K562 (cell line): ENCODE results near the gene USF2. TPM values are rescaled to one million over a fixed set of nuclear protein-coding genes. Genes with fewer than 3 reads are reported as not detected.
A peak's percentile ranks its signal among the peaks of the same experiment; 100 is the strongest.

Experiments used
- BRD9 ChIP-seq: fragments of 450-650 bp; IDR thresholded peaks from 2 replicates; pipeline ENCODE4 v1.6.1; 2018; ENCODE audit warnings: low read depth; ENCODE audit not compliant: partially characterized antibody
- COPS2 ChIP-seq: fragments of 450-650 bp; conservative IDR thresholded peaks from 2 replicates; pipeline ENCODE4 v1.6.1; 2016; ENCODE audit warnings: mild to moderate bottlenecking, moderate library complexity
- CSDE1 ChIP-seq, 2 experiments: fragments of 450-650 bp; IDR thresholded peaks; 2 replicates each; pipeline ENCODE4 v1.6.1; 2016; ENCODE audit warnings: mild to moderate bottlenecking in 1 of 2
- ETV6 ChIP-seq, 3 experiments: fragments of 150-350 bp in 1 of 3; sonication (generic) in 1 of 3; formaldehyde crosslinking in 1 of 3; IDR thresholded peaks; 2 replicates each; pipeline versions ENCODE4 v1.6.1 to v1.8.0; 2014 to 2022; ENCODE audit warnings: borderline replicate concordance in 2 of 3, low read depth in 2 of 3, antibody characterized with exemption in 1 of 3, low read length in 1 of 3, mild to moderate bottlenecking in 1 of 3, missing genetic modification reagents in 1 of 3
- FOXA1 ChIP-seq: fragments of 450-650 bp; IDR thresholded peaks from 2 replicates; pipeline ENCODE4 v1.6.1; 2016; ENCODE audit warnings: mild to moderate bottlenecking, borderline replicate concordance
- HDAC1 ChIP-seq, 2 experiments: fragments of 450-650 bp; IDR thresholded peaks; 2 replicates each; pipeline ENCODE4 v1.6.1; 2016 to 2017; ENCODE audit warnings: inconsistent platforms in 1 of 2, mild to moderate bottlenecking in 1 of 2, moderate library complexity in 1 of 2
- HDAC6 ChIP-seq: IDR thresholded peaks from 2 replicates; pipeline ENCODE4 v1.6.1; 2012; ENCODE audit warnings: low read depth, mild to moderate bottlenecking, control low read depth, inconsistent platforms, low read length, moderate library complexity
- HNRNPLL ChIP-seq: fragments of 200-400 bp; formaldehyde crosslinking; IDR thresholded peaks from 2 replicates; pipeline ENCODE4 v1.6.1; 2017; ENCODE audit warnings: low read length, low read depth, mild to moderate bottlenecking; ENCODE audit not compliant: poor library complexity, severe bottlenecking
- KLF6 ChIP-seq: fragments of 250-450 bp; sonication (Bioruptor Pico); IDR thresholded peaks from 2 replicates; pipeline ENCODE4 v1.4.0; 2020; ENCODE audit warnings: mild to moderate bottlenecking, moderate library complexity, borderline replicate concordance
- L3MBTL2 ChIP-seq: fragments of 450-650 bp; IDR thresholded peaks from 2 replicates; pipeline ENCODE4 v1.6.1; 2016; ENCODE audit warnings: mild to moderate bottlenecking, moderate library complexity
- MTA3 ChIP-seq: fragments of 450-650 bp; formaldehyde crosslinking; IDR thresholded peaks from 2 replicates; pipeline ENCODE4 v1.6.1; 2017; ENCODE audit warnings: mild to moderate bottlenecking, borderline replicate concordance
- NUFIP1 ChIP-seq: fragments of 450-650 bp; IDR thresholded peaks from 2 replicates; pipeline ENCODE4 v1.6.1; 2018; ENCODE audit not compliant: partially characterized antibody
- OTX1 ChIP-seq: fragments of 450-650 bp; formaldehyde crosslinking; IDR thresholded peaks from 2 replicates; pipeline ENCODE4 v1.4.0; 2022; ENCODE audit warnings: mild to moderate bottlenecking
- SIRT6 ChIP-seq: IDR thresholded peaks from one replicate; pipeline ENCODE4 v1.6.1; 2012; ENCODE audit warnings: low read depth, mild to moderate bottlenecking, control low read depth, inconsistent platforms, low read length, moderate library complexity
- SRSF3 ChIP-seq: fragments of 200-400 bp; formaldehyde crosslinking; IDR thresholded peaks from 2 replicates; pipeline ENCODE4 v1.6.1; 2016; ENCODE audit warnings: mild to moderate bottlenecking, low read length, moderate library complexity; ENCODE audit not compliant: insufficient read depth
- TCFL5 ChIP-seq: fragments of 250-450 bp; sonication (Bioruptor Pico); conservative IDR thresholded peaks from 2 replicates; pipeline ENCODE4 v1.6.1; 2021; ENCODE audit warnings: mild to moderate bottlenecking, moderate library complexity, matching md5 sums
- ZNF24 ChIP-seq: fragments of 450-650 bp; IDR thresholded peaks from 2 replicates; pipeline ENCODE4 v1.6.1; 2016
- ZNF644 ChIP-seq: fragments of 200-800 bp; sonication (Bioruptor generic); IDR thresholded peaks from 2 replicates; pipeline ENCODE4 v1.6.1; 2016; ENCODE audit warnings: low read depth, missing genetic modification characterization, missing compliant biosample characterization
- polyA plus RNA-seq, 8 experiments: library from polyadenylated mRNA; depleted of rRNA in 4 of 8; stranded (reverse) in 5 of 8; unstranded in 3 of 8; fragments of >200 nt; fragmentation: Nextera tagmentation in 2 of 8; fragmentation: Illumina TruSeq in 1 of 8; extraction: Ambion mirVana in 2 of 8; extraction: Trizol in 1 of 8; gene quantifications; 2 replicates each; pipeline versions ENCODE4 v1.2.1 to v1.2.3, GENCODE V29; 2011 to 2014; ENCODE audit warnings: inconsistent platforms in 1 of 8, missing spikeins in 1 of 8
- total RNA-seq, 7 experiments: library from RNA; depleted of rRNA in 6 of 7; stranded (reverse); fragments of >200 nt in 6 of 7; fragmentation: Illumina TruSeq in 2 of 7; extraction: Trizol in 2 of 7; gene quantifications; 2 replicates each; pipeline versions ENCODE4 v1.2.1 to v1.2.3, GENCODE V29; 2011 to 2021; ENCODE audit warnings: low replicate concordance in 1 of 7
- TF ChIP-seq, protein P1 (sequence below): sonication (generic); formaldehyde crosslinking; IDR thresholded peaks from 2 replicates; pipeline ENCODE4 v1.8.1; 2023; ENCODE audit warnings: mild to moderate bottlenecking, missing genetic modification reagents
- TF ChIP-seq, protein P2 (sequence below): fragments of 250-450 bp; sonication (Bioruptor Pico); IDR thresholded peaks from 2 replicates; pipeline ENCODE4 v1.8.0; 2022; ENCODE audit warnings: inconsistent platforms, mild to moderate bottlenecking, moderate library complexity, borderline replicate concordance
- TF ChIP-seq, protein P3 (sequence below): fragments of 450-650 bp; IDR thresholded peaks from 2 replicates; pipeline ENCODE4 v1.6.1; 2016; ENCODE audit warnings: low read depth, mild to moderate bottlenecking, moderate library complexity
- TF ChIP-seq, protein P4 (sequence below): sonication (generic); formaldehyde crosslinking; IDR thresholded peaks from 2 replicates; pipeline ENCODE4 v1.4.0; 2020; ENCODE audit warnings: mild to moderate bottlenecking, missing genetic modification reagents

Gene USF2
- total and polyA plus RNA-seq, 9 of the 15 experiments (the other 6 are each of a cell fraction or from before 2014, with no cell fraction given), result 0.27 to 93.7 (median 58.4) TPM

DNA sequence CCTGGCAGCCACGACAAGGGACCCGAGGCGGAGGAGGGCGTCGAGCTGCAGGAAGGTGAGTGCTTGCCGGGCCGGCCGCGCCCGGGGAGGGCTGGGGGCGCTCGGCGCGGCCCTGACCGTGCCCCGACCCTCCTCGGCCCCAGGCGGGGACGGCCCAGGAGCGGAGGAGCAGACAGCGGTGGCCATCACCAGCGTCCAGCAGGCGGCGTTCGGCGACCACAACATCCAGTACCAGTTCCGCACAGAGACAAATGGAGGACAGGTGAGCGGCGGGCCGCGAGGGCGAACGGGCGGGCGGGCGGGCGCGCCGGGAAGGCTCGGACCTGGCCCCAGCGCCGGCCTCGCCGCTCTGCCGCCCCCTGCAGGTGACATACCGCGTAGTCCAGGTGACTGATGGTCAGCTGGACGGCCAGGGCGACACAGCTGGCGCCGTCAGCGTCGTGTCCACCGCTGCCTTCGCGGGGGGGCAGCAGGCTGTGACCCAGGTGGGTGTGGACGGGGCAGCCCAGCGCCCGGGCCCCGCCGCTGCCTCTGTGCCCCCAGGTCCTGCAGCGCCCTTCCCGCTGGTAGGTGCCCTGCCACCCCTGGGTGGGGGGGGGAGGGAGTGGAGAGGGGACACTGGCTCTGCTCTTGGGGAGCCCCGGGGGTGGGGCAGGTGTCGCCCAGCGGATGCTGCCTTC, 816 bp downstream of the USF2 start (continued):
- TF ChIP-seq OTX1 (CRISPR knock-in tag) (no peak), HDAC1 (IDR thresholded peaks at IDR 0.05) (peak in 1 of 2 experiments; percentile 75; a peak in 1 of 4 replicates), COPS2 (no peak), MTA3 (peak; percentile 63; the same call in 1 of the 2 replicates), KLF6 (no peak), TCFL5 (CRISPR knock-in tag) (no peak), SRSF3 (no peak), ZNF24 (0 out of 2 replicates have a peak, but pooled peaks have one; percentile 23), HDAC6 (no peak), HNRNPLL (no peak), CSDE1 (IDR thresholded peaks at IDR 0.05) (no peak), NUFIP1 (no peak), SIRT6 (no peak), L3MBTL2 (peak; percentile 60; the same call in 1 of the 2 replicates), BRD9 (no peak), FOXA1 (no peak), ZNF644 (tag) (no peak), ETV6 (IDR thresholded peaks at IDR 0.05; ENCODE audit: borderline replicate concordance in 1 of 2, low read depth in 2 of 2, low read length in 1 of 2) (0 out of 4 replicates have a peak, but pooled peaks of 1 of the 2 experiments have one; percentile 3), ETV6 (CRISPR knock-in tag; IDR thresholded peaks at IDR 0.05; ENCODE audit: borderline replicate concordance) (no peak)
- TF ChIP-seq, protein P1, sequence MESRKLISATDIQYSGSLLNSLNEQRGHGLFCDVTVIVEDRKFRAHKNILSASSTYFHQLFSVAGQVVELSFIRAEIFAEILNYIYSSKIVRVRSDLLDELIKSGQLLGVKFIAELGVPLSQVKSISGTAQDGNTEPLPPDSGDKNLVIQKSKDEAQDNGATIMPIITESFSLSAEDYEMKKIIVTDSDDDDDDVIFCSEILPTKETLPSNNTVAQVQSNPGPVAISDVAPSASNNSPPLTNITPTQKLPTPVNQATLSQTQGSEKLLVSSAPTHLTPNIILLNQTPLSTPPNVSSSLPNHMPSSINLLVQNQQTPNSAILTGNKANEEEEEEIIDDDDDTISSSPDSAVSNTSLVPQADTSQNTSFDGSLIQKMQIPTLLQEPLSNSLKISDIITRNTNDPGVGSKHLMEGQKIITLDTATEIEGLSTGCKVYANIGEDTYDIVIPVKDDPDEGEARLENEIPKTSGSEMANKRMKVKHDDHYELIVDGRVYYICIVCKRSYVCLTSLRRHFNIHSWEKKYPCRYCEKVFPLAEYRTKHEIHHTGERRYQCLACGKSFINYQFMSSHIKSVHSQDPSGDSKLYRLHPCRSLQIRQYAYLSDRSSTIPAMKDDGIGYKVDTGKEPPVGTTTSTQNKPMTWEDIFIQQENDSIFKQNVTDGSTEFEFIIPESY (CRISPR knock-in tag), result peak; percentile 74; the same call in 1 of the 2 replicates
- TF ChIP-seq, protein P2, sequence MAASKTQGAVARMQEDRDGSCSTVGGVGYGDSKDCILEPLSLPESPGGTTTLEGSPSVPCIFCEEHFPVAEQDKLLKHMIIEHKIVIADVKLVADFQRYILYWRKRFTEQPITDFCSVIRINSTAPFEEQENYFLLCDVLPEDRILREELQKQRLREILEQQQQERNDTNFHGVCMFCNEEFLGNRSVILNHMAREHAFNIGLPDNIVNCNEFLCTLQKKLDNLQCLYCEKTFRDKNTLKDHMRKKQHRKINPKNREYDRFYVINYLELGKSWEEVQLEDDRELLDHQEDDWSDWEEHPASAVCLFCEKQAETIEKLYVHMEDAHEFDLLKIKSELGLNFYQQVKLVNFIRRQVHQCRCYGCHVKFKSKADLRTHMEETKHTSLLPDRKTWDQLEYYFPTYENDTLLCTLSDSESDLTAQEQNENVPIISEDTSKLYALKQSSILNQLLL (CRISPR knock-in tag), result no peak
- TF ChIP-seq, protein P3, sequence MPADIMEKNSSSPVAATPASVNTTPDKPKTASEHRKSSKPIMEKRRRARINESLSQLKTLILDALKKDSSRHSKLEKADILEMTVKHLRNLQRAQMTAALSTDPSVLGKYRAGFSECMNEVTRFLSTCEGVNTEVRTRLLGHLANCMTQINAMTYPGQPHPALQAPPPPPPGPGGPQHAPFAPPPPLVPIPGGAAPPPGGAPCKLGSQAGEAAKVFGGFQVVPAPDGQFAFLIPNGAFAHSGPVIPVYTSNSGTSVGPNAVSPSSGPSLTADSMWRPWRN, result no peak
- TF ChIP-seq, protein P4, sequence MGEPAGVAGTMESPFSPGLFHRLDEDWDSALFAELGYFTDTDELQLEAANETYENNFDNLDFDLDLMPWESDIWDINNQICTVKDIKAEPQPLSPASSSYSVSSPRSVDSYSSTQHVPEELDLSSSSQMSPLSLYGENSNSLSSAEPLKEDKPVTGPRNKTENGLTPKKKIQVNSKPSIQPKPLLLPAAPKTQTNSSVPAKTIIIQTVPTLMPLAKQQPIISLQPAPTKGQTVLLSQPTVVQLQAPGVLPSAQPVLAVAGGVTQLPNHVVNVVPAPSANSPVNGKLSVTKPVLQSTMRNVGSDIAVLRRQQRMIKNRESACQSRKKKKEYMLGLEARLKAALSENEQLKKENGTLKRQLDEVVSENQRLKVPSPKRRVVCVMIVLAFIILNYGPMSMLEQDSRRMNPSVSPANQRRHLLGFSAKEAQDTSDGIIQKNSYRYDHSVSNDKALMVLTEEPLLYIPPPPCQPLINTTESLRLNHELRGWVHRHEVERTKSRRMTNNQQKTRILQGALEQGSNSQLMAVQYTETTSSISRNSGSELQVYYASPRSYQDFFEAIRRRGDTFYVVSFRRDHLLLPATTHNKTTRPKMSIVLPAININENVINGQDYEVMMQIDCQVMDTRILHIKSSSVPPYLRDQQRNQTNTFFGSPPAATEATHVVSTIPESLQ, result no peak
